ENCODE measurements around the gene MACF1. TPM values are rescaled to one million over a fixed set of nuclear protein-coding genes. Genes with fewer than 3 reads are reported as not detected.
"Not testable (repeated sequence)": the region's sequence is repeated elsewhere in the genome, so short reads cannot be mapped to it uniquely, and the experiment has no call there.

The MACF1 gene
- total RNA-seq, 1 donor from 2014 or later, result 386 TPM

DNA sequence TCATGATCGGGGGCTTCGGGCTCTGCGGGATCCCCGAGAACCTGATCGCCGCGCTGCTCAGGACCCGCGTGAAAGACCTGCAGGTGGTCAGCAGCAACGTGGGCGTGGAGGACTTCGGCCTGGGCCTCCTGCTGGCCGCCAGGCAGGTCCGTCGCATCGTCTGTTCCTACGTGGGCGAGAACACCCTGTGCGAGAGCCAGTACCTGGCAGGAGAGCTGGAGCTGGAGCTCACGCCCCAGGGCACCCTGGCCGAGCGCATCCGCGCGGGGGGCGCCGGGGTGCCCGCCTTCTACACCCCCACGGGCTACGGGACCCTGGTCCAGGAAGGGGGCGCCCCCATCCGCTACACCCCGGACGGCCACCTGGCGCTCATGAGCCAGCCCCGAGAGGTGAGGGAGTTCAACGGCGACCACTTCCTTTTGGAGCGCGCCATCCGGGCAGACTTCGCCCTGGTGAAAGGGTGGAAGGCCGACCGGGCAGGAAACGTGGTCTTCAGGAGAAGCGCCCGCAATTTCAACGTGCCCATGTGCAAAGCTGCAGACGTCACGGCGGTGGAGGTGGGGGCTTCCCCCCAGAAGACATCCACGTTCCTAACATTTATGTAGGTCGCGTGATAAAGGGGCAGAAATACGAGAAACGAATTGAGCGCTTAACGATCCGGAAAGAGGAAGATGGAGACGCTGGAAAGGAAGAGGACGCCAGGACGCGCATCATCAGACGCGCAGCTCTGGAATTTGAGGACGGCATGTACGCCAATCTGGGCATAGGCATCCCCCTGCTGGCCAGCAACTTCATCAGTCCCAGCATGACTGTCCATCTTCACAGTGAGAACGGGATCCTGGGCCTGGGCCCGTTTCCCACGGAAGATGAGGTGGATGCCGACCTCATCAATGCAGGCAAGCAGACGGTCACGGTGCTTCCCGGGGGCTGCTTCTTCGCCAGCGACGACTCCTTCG is 310.9 kb downstream of the MACF1 start:
- peak overlapping the region; percentile 70 for H3K4me3 Mint-ChIP-seq (ENCODE audit: unreplicated experiment)
- not testable (repeated sequence) for H3K27me3 Mint-ChIP-seq (ENCODE audit: low read depth); H3K4me1 Mint-ChIP-seq (ENCODE audit: low read depth)

DNA sequence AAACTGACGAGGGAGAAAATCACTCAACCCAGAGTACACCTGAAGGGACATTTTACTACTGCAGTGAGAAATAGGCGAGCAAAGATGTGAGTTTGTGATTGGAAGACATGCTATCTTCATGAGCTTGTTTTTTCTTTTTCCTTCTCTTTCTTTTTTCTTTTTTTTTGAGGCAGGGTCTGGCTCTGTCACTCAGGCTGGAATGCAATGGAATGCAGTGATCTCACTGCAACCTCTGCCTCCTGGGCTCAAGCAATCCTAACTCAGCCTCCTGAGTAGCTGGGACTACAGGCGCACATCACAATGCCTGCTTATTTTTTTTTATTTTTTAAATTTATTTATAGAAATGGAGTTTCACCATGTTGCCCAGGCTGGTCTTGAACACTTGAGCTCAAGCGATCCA is 312.3 kb downstream of the MACF1 start:
- DNase-seq (ENCODE audit: low spot score); H3K27ac Mint-ChIP-seq (ENCODE audit: unreplicated experiment): not testable (repeated sequence)

More for the DNA sequence above, 310.9 kb downstream of the MACF1 start:
- not testable (repeated sequence) for H3K27ac Mint-ChIP-seq (ENCODE audit: unreplicated experiment); H3K36me3 Mint-ChIP-seq (ENCODE audit: low read depth); H3K9me3 Mint-ChIP-seq (ENCODE audit: low read depth); DNase-seq (ENCODE audit: low spot score)
- TF ChIP-seq, protein P1, sequence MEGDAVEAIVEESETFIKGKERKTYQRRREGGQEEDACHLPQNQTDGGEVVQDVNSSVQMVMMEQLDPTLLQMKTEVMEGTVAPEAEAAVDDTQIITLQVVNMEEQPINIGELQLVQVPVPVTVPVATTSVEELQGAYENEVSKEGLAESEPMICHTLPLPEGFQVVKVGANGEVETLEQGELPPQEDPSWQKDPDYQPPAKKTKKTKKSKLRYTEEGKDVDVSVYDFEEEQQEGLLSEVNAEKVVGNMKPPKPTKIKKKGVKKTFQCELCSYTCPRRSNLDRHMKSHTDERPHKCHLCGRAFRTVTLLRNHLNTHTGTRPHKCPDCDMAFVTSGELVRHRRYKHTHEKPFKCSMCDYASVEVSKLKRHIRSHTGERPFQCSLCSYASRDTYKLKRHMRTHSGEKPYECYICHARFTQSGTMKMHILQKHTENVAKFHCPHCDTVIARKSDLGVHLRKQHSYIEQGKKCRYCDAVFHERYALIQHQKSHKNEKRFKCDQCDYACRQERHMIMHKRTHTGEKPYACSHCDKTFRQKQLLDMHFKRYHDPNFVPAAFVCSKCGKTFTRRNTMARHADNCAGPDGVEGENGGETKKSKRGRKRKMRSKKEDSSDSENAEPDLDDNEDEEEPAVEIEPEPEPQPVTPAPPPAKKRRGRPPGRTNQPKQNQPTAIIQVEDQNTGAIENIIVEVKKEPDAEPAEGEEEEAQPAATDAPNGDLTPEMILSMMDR (IDR thresholded peaks at IDR 0.05), result peak; percentile 24

DNA sequence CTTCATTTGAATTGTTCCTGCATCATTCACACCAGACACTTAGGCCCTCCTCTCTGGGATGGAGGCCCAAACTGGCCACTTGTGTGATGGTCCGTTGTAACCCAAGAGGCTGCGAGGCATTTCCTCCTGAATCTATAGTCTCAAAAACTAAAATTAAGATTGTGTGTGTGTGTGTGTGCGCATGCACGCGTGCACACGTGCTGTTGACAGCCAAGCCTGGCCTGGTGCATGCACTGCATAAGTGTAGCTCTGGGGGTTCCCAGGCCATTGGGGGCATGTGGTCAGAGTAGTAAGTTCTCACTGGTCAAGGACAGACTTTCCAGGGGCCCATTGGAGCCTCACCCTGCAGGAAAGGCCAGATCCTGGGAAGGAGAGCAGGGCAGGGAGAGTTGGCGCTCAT is 313.4 kb downstream of the MACF1 start:
- not testable (repeated sequence) for H3K27ac Mint-ChIP-seq (ENCODE audit: unreplicated experiment); H3K27me3 Mint-ChIP-seq (ENCODE audit: low read depth); H3K4me1 Mint-ChIP-seq (ENCODE audit: low read depth); H3K36me3 Mint-ChIP-seq (ENCODE audit: low read depth); H3K4me3 Mint-ChIP-seq (ENCODE audit: unreplicated experiment); H3K9me3 Mint-ChIP-seq (ENCODE audit: low read depth)
- DNase-seq (ENCODE audit: low spot score), result peak; percentile 51

More for the DNA sequence above, 312.3 kb downstream of the MACF1 start:
- not testable (repeated sequence) for H3K27me3 Mint-ChIP-seq (ENCODE audit: low read depth); H3K36me3 Mint-ChIP-seq (ENCODE audit: low read depth); H3K4me3 Mint-ChIP-seq (ENCODE audit: unreplicated experiment); H3K9me3 Mint-ChIP-seq (ENCODE audit: low read depth); H3K4me1 Mint-ChIP-seq (ENCODE audit: low read depth)

DNA sequence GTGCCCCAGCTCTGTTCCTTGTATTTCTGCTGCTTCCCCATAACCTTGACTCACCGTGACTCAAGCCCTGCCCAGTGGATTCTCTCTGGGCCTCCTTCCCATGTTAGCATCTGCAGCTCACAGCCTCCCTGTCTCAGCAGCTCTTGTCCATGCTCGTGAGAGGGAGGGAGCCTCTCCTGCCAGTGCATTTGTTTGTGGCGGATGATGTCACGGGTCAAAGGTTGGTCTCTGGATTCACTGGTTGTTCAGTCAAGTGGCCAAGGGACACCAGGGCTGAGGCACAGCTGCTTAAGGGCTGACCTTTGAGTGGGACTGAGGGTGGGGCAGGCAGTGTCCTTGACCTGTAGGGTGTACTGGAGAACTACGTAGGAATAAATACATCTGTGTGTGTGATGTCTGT is 314.9 kb downstream of the MACF1 start:
- not testable (repeated sequence) for H3K4me1 Mint-ChIP-seq (ENCODE audit: low read depth); H3K27ac Mint-ChIP-seq (ENCODE audit: unreplicated experiment); H3K9me3 Mint-ChIP-seq (ENCODE audit: low read depth); H3K4me3 Mint-ChIP-seq (ENCODE audit: unreplicated experiment); H3K27me3 Mint-ChIP-seq (ENCODE audit: low read depth); DNase-seq (ENCODE audit: low spot score); H3K36me3 Mint-ChIP-seq (ENCODE audit: low read depth)

DNA sequence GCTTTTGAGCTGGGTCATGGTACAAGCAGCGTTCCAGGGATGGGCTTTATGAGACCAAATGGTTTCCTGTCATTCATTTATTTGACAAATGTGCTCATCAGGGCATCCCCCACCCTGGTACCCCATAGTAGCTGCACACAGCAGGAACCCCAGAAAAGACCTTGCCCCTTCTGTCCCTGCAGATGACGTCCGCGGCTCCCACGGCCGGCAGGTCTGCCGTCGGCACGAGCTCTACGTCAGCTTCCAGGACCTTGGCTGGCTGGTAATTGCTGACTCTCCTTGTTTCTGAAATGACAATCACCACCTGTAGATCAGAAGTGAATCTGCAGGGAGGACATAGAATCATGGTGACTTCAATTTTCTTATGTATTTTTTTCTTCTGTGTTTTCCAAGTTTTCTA is 317.7 kb downstream of the MACF1 start:
- not testable (repeated sequence) for H3K4me1 Mint-ChIP-seq (ENCODE audit: low read depth); H3K36me3 Mint-ChIP-seq (ENCODE audit: low read depth); DNase-seq (ENCODE audit: low spot score); H3K4me3 Mint-ChIP-seq (ENCODE audit: unreplicated experiment); H3K9me3 Mint-ChIP-seq (ENCODE audit: low read depth); H3K27me3 Mint-ChIP-seq (ENCODE audit: low read depth); H3K27ac Mint-ChIP-seq (ENCODE audit: unreplicated experiment)

DNA sequence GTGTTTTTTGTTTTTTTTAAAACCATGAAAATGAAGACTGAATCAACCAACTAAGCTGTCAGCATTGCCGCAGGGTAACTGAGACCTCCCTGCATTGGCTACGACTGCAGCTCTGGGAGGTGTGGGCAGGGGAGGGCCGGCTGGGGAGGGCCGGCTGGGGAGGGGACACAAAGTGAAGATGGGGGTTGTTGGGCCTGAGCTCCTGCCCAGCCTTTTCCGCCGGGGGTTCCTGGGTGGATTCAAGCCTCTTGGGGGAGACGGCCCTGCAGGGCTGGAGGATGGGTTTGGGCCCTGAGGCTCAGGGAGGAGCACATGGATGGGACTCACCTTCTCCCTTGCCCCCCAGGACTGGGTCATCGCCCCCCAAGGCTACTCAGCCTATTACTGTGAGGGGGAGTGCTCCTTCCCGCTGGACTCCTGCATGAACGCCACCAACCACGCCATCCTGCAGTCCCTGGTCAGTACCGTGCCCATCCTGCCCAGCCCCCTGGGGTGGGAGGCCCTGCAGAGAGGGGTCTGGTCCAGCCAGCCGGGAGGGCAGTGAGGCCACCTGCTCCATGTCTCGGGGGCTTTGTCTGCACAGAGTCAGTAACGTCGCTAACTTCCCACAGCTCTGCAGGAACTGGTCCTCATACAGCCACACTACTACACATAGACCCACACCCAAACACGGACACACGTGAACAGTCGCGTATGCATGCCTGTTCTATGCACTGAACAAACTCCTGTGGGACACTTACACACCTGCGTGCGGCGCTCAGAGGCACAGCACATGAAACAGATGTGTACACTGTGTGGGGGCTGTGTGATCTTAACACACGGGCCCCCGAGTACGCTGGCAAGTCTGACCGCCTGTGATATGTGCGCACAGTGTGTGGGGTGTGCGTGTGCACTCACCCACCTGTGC is 318.4 kb downstream of the MACF1 start:
- Mint-ChIP-seq H3K27me3 (ENCODE audit: low read depth) (no peaks in the 10 kb centered on the region), H3K36me3 (ENCODE audit: low read depth) (peaks cover 3% of the 10 kb centered on the region), H3K4me3 (ENCODE audit: unreplicated experiment) (no peak overlapping the region), H3K4me1 (ENCODE audit: low read depth) (no peaks in the 10 kb centered on the region), H3K27ac (ENCODE audit: unreplicated experiment) (no peak overlapping the region), H3K9me3 (ENCODE audit: low read depth) (no peaks in the 10 kb centered on the region)
- DNase-seq (ENCODE audit: low spot score), result peak; percentile 88
- TF ChIP-seq, protein P1 (IDR thresholded peaks at IDR 0.05), result no peak

DNA sequence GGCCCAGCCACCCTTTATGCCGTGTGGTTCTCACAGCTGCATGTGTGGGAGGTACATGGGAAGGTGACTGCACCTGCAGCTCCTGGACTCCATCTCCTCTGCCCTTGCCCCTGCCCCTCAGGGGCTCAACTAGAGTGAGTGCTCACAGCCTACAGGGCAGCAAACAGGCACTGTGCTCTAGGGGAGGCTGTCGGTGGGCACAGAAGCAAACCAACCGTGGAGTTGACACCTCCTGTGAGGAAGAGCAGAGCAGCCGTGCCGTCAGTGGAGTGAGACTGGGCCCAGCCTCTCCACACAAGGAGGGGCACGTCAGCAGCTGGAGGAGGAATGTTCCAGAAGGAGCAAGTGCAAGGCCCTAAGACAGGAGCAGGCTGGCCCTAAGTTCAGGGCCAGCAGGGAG is 319.7 kb downstream of the MACF1 start:
- Mint-ChIP-seq H3K27ac (ENCODE audit: unreplicated experiment) (no peak overlapping the region), H3K4me3 (ENCODE audit: unreplicated experiment) (no peak overlapping the region), H3K4me1 (ENCODE audit: low read depth) (no peaks in the 10 kb centered on the region), H3K9me3 (ENCODE audit: low read depth) (no peaks in the 10 kb centered on the region), H3K27me3 (ENCODE audit: low read depth) (no peaks in the 10 kb centered on the region), H3K36me3 (ENCODE audit: low read depth) (peaks cover 5% of the 10 kb centered on the region)
- DNase-seq (ENCODE audit: low spot score), result peak; percentile 52
- TF ChIP-seq, protein P1 (IDR thresholded peaks at IDR 0.05), result no peak

All from chondrocyte (in vitro differentiated cells).